ENCODE measurements around the gene FOXJ3. TPM values are rescaled to one million over a fixed set of nuclear protein-coding genes. Genes with fewer than 3 reads are reported as not detected.

The FOXJ3 gene
- total and polyA plus RNA-seq, 2 of the 8 experiments (the other 6 are each of a cell fraction or from before 2014, with no cell fraction given): 48.6 to 51.9 TPM

- Histone ChIP-seq H2AFZ (ENCODE audit: low read length) (no peak overlapping the region), H3K4me3 (ENCODE audit: extremely low read depth in 1 of 4, insufficient read depth in 2 of 4, low read depth in 3 of 4, low read length in 4 of 4) (no peak overlapping the region)
- CTCF ChIA-PET (ENCODE audit: partially characterized antibody): interaction anchor here (0.6 kb wide), 1 partner anchor 10 kb away, joined by 3 read pairs; no protein-coding TSS in a partner anchor
These were observed 151.1 kb downstream of the FOXJ3 start for GRCh38 chr1:42183957-42184268.

More at GRCh38 chr1:42183957-42184268, 151.1 kb downstream of the FOXJ3 start:
- Histone ChIP-seq H2BK12ac (ENCODE audit: low read depth, low read length) (no peak overlapping the region), H3K27ac (ENCODE audit: low read depth, low read length) (no peak overlapping the region), H4K91ac (replicated peaks; ENCODE audit: insufficient read length, low read length) (no peak overlapping the region), H4K5ac (ENCODE audit: insufficient read length, low read depth, low read length) (no peak overlapping the region), H3K56ac (replicated peaks; ENCODE audit: insufficient read length, low read depth, low read length) (no peak overlapping the region), H2BK5ac (ENCODE audit: low read depth, low read length) (no peak overlapping the region), H3K4me2 (ENCODE audit: insufficient read depth in 1 of 2, low read depth in 2 of 2, low read length in 2 of 2) (no peak overlapping the region), H4K8ac (ENCODE audit: extremely low read depth, insufficient read depth, low read length) (no peak overlapping the region), H3K4me1 (replicated peaks in 1 of 4; ENCODE audit: control insufficient read depth in 3 of 4, insufficient read depth in 4 of 4, low read length in 3 of 4) (no peaks in the 10 kb centered on the region), H3K27me3 (replicated peaks in 1 of 4; ENCODE audit: control insufficient read depth in 3 of 4, extremely low read depth in 1 of 4, insufficient read depth in 3 of 4, low read length in 3 of 4) (no peaks in the 10 kb centered on the region), H3K79me2 (ENCODE audit: control insufficient read depth in 1 of 2, insufficient read depth in 2 of 2, low read length in 2 of 2) (no peaks in the 10 kb centered on the region), H3K18ac (ENCODE audit: extremely low read depth, low read length) (no peak overlapping the region), H3K23ac (ENCODE audit: insufficient read length) (no peak overlapping the region), H3K9ac (replicated peaks in 1 of 4; ENCODE audit: extremely low read depth in 1 of 4, low read depth in 3 of 4, low read length in 3 of 4) (no peak overlapping the region), H2BK120ac (replicated peaks; ENCODE audit: low read depth, low read length) (no peak overlapping the region), H3K79me1 (ENCODE audit: low read depth, low read length) (no peaks in the 10 kb centered on the region), H4K20me1 (replicated peaks in 1 of 2; ENCODE audit: control insufficient read depth in 1 of 2, insufficient read depth in 2 of 2, low read length in 2 of 2) (no peaks in the 10 kb centered on the region), H2BK20ac (ENCODE audit: low read length) (no peak overlapping the region), H3K9me3 (ENCODE audit: insufficient read depth in 2 of 2, low read depth in 1 of 2, low read length in 1 of 2) (no peaks in the 10 kb centered on the region), H3K36me3 (ENCODE audit: control insufficient read depth in 2 of 4, insufficient read depth in 4 of 4, low read length in 3 of 4) (peaks cover 0 to 22% (median 11%) of the 10 kb centered on the region in 4 experiments; a peak in 6 of 8 replicates), H2BK15ac (ENCODE audit: low read length) (no peak overlapping the region), H2AK5ac (ENCODE audit: low read depth, low read length) (no peak overlapping the region), H3K14ac (ENCODE audit: insufficient read length) (no peak overlapping the region), H3K4ac (replicated peaks; ENCODE audit: insufficient read length, low read depth, low read length) (no peak overlapping the region), H3K23me2 (ENCODE audit: low read depth, low read length) (no peaks in the 10 kb centered on the region; the same call in 1 of the 2 replicates)
- POLR2A ChIA-PET (ENCODE audit: partially characterized antibody): no interaction called here
- no peak for DNase-seq (ENCODE audit: low read depth in 1 of 2, low spot score in 2 of 2)
- WGBS, 2 experiments (ENCODE audit: extremely low coverage in 1 of 2, insufficient coverage in 1 of 2, insufficient read length in 1 of 2, insufficient replicate concordance in 2 of 2, low coverage in 1 of 2, low lambda C conversion rate in 2 of 2, missing lambda C conversion rate in 1 of 2): 93% methylated on average over 6 of the region's 6 CpGs; no CpG with 5 or more reads in 1 of the 2 experiments
- no peak for FAIRE-seq
- TF ChIP-seq HDAC6 (IDR thresholded peaks at IDR 0.05; ENCODE audit: low read depth, low read length): no peak
- TF ChIP-seq RXRA (IDR thresholded peaks at IDR 0.05; ENCODE audit: insufficient read depth, low read depth, low read length): no peak
- TF ChIP-seq GTF2F1 (IDR thresholded peaks at IDR 0.05; ENCODE audit: borderline replicate concordance, low read depth, low read length): no peak
- TF ChIP-seq CEBPB (IDR thresholded peaks at IDR 0.05; ENCODE audit: low read depth, low read length): no peak
- no peak for TF ChIP-seq BCL11A (IDR thresholded peaks at IDR 0.05; ENCODE audit: low read depth in 2 of 2, low read length in 2 of 2)
- no peak for TF ChIP-seq E2F6 (IDR thresholded peaks at IDR 0.05)
- TF ChIP-seq SIRT6 (IDR thresholded peaks at IDR 0.05; ENCODE audit: low read length): no peak
- no peak for TF ChIP-seq TAF7 (optimal IDR thresholded peaks at IDR 0.05; ENCODE audit: borderline replicate concordance, low read depth, low read length)
- TF ChIP-seq NRF1 (IDR thresholded peaks at IDR 0.05; ENCODE audit: low read depth, low read length): no peak
- TF ChIP-seq RBBP5 (IDR thresholded peaks at IDR 0.05; ENCODE audit: borderline replicate concordance, low read depth, low read length): no peak
- no peak for TF ChIP-seq POLR2A (IDR thresholded peaks at IDR 0.05; ENCODE audit: control extremely low read depth in 1 of 2, low read depth in 2 of 2, low read length in 2 of 2)
- no peak for TF ChIP-seq RFX5 (IDR thresholded peaks at IDR 0.05; ENCODE audit: borderline replicate concordance, low read depth, low read length)
- no peak for TF ChIP-seq TCF12 (IDR thresholded peaks at IDR 0.05; ENCODE audit: low read depth, low read length)

All from H1 (cell line).